Adrenal gland (tissue), 5 donors: Measurements from ENCODE around the gene TEAD1.

Source experiments
- POLR2A ChIP-seq, 2 donors: fragments of 450-650 bp; IDR thresholded peaks; one replicate each; pipeline ENCODE4 v1.6.1; 2017; ENCODE audit warnings: antibody characterized with exemption in 2 of 2, mild to moderate bottlenecking in 2 of 2, moderate library complexity in 1 of 2
- TF ChIP-seq, protein P1 (sequence below), 6 experiments: fragments of 450-650 bp in 4 of 6; fragments of 200-600 bp in 2 of 6; sonication (generic) in 1 of 6; IDR thresholded peaks; 1 replicate in 5 of 6; 2 replicates in 1 of 6; pipeline versions ENCODE4 v1.5.1 to v1.8.0; 2016 to 2021; ENCODE audit warnings: antibody characterized with exemption in 6 of 6, mild to moderate bottlenecking in 2 of 6, moderate library complexity in 1 of 6
- donor health status: DM: no; HTN: no; CAD: no.

DNA sequence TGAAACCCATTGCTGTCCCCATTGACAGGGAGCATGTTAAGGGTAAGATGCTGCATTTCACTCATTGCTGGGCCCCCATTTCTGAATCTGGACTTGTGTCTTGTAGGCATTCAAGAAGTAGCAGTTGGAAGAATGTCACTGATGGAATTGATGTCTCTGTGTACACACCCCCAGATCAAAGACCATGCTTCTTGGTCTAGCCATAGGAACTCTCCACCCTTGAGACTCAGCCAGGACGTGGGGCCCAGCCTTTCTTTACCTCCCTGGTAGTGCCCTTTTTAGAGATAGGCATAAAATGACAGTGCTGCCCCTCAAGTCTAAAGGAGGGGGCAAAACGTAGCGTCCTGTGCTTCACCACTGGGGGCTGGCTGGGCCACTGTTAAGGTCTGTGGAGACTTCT is 135.1 kb downstream of the TEAD1 start:
- TF ChIP-seq, protein P1, sequence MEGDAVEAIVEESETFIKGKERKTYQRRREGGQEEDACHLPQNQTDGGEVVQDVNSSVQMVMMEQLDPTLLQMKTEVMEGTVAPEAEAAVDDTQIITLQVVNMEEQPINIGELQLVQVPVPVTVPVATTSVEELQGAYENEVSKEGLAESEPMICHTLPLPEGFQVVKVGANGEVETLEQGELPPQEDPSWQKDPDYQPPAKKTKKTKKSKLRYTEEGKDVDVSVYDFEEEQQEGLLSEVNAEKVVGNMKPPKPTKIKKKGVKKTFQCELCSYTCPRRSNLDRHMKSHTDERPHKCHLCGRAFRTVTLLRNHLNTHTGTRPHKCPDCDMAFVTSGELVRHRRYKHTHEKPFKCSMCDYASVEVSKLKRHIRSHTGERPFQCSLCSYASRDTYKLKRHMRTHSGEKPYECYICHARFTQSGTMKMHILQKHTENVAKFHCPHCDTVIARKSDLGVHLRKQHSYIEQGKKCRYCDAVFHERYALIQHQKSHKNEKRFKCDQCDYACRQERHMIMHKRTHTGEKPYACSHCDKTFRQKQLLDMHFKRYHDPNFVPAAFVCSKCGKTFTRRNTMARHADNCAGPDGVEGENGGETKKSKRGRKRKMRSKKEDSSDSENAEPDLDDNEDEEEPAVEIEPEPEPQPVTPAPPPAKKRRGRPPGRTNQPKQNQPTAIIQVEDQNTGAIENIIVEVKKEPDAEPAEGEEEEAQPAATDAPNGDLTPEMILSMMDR (IDR thresholded peaks at IDR 0.05): no peak
- no peak for TF ChIP-seq POLR2A (IDR thresholded peaks at IDR 0.05)
